Prostate gland (tissue), 2 donors: ENCODE measurements around the gene FMN2.

Source experiments
- CTCF ChIP-seq, 4 experiments: fragments of 200-600 bp in 2 of 4; fragments of 450-650 bp in 2 of 4; sonication (generic) in 2 of 4; IDR thresholded peaks; 1 replicate in 3 of 4; 2 replicates in 1 of 4; pipeline ENCODE4 v1.5.1; 2016 to 2019; ENCODE audit warnings: antibody characterized with exemption in 4 of 4, mild to moderate bottlenecking in 2 of 4, moderate library complexity in 2 of 4
- POLR2A ChIP-seq: fragments of 450-650 bp; IDR thresholded peaks from one replicate; pipeline ENCODE4 v1.6.1; 2016; ENCODE audit warnings: antibody characterized with exemption, mild to moderate bottlenecking
- POLR2AphosphoS5 ChIP-seq: sonication (generic); formaldehyde crosslinking; IDR thresholded peaks from one replicate; pipeline ENCODE4 v1.6.1; 2017; ENCODE audit warnings: antibody characterized with exemption

- no peak for TF ChIP-seq CTCF (IDR thresholded peaks at IDR 0.05)
- TF ChIP-seq POLR2A, result no peak
- no peak for TF ChIP-seq POLR2AphosphoS5
Measured at GRCh38 chr1:240114222-240114621, 22.5 kb downstream of the FMN2 start.
